Glutamatergic neuron (in vitro differentiated cells): Measurements from ENCODE around the gene ALDH9A1. TPM values are rescaled to one million over a fixed set of nuclear protein-coding genes. Genes with fewer than 3 reads are reported as not detected.

Experiments used
- DNase-seq: peaks from one replicate; pipeline ENCODE4 v3.0.0; 2022
- H3K27ac Mint-ChIP-seq: one replicate; pipeline ENCODE4 v1.8.0; 2020; ENCODE audit warnings: mild to moderate bottlenecking, mixed read lengths, inconsistent platforms; ENCODE audit not compliant: unreplicated experiment
- H3K27me3 Mint-ChIP-seq: one replicate; pipeline ENCODE4 v1.8.0; 2020; ENCODE audit warnings: mild to moderate bottlenecking, moderate library complexity, mixed read lengths, inconsistent platforms; ENCODE audit not compliant: unreplicated experiment
- H3K36me3 Mint-ChIP-seq: one replicate; pipeline ENCODE4 v1.8.0; 2020; ENCODE audit warnings: mild to moderate bottlenecking, mixed read lengths, inconsistent platforms; ENCODE audit not compliant: unreplicated experiment
- H3K4me1 Mint-ChIP-seq: one replicate; pipeline ENCODE4 v1.8.0; 2020; ENCODE audit warnings: mild to moderate bottlenecking, low read depth, mixed read lengths, inconsistent platforms; ENCODE audit not compliant: unreplicated experiment
- H3K4me3 Mint-ChIP-seq: one replicate; pipeline ENCODE4 v1.8.0; 2020; ENCODE audit warnings: mild to moderate bottlenecking, mixed read lengths, inconsistent platforms; ENCODE audit not compliant: unreplicated experiment
- H3K9me3 Mint-ChIP-seq: one replicate; pipeline ENCODE4 v1.8.0; 2020; ENCODE audit warnings: mild to moderate bottlenecking, moderate library complexity, mixed read lengths, inconsistent platforms; ENCODE audit not compliant: unreplicated experiment
- CTCF ChIP-seq: fragments of 200-600 bp; sonication (generic); IDR thresholded peaks from one replicate; pipeline ENCODE4 v1.5.0; 2021; ENCODE audit not compliant: partially characterized antibody, unreplicated experiment
- total RNA-seq: library from RNA; stranded (reverse); fragmentation: NEBNext Ultra II Directional; extraction: Animal tissue kit (Norgen Biotek cat#: 25700); gene quantifications from one replicate; pipeline ENCODE4 v1.2.1, GENCODE V29; 2021; ENCODE audit not compliant: unreplicated experiment

ALDH9A1 gene
- total RNA-seq, 1 donor from 2014 or later, result 19.8 TPM

- Mint-ChIP-seq H3K36me3 (peaks cover 11% of the 10 kb centered on the region), H3K9me3 (peaks cover 2% of the 10 kb centered on the region), H3K4me1 (no peaks in the 10 kb centered on the region), H3K27me3 (no peaks in the 10 kb centered on the region), H3K27ac (no peak overlapping the region), H3K4me3 (no peak overlapping the region)
- TF ChIP-seq CTCF, result no peak
- no peak for DNase-seq
Measured at GRCh38 chr1:165679282-165680036, 18.9 kb downstream of the ALDH9A1 start.

- no peaks in the 10 kb centered on the region for H3K27me3 Mint-ChIP-seq
- H3K4me3 Mint-ChIP-seq, result no peak overlapping the region
- H3K4me1 Mint-ChIP-seq, result no peaks in the 10 kb centered on the region
Measured at GRCh38 chr1:165678509-165678908, 19.9 kb downstream of the ALDH9A1 start.

DNA sequence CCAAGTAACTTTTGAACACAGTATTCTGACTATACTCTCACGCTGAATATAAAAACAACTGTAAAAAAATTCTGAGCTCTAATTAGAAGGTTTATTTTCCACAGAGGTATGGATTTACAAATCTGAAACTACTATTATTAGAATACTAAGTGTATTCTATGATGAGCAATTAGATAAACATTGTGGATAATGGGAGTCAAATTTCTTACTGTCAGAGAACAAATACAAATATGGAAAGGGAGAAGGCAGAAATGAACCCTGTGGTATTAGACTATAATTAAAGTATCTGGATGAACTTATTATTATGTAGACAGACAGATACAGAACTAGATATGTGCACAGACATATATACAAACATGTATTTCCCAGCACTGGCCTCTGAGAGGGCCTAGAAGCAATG is 22.6 kb downstream of the ALDH9A1 start:
- peaks cover 11% of the 10 kb centered on the region for H3K36me3 Mint-ChIP-seq
- TF ChIP-seq CTCF, result no peak
- peaks cover under 1% of the 10 kb centered on the region for H3K27me3 Mint-ChIP-seq
- H3K27ac Mint-ChIP-seq, result no peak overlapping the region
- H3K4me1 Mint-ChIP-seq, result no peaks in the 10 kb centered on the region
- no peak overlapping the region for H3K4me3 Mint-ChIP-seq
- peaks cover 2% of the 10 kb centered on the region for H3K9me3 Mint-ChIP-seq
- no peak for DNase-seq

More at GRCh38 chr1:165678509-165678908, 19.9 kb downstream of the ALDH9A1 start:
- H3K36me3 Mint-ChIP-seq, result peaks cover 11% of the 10 kb centered on the region
- no peak overlapping the region for H3K27ac Mint-ChIP-seq
- TF ChIP-seq CTCF, result no peak
- peaks cover 2% of the 10 kb centered on the region for H3K9me3 Mint-ChIP-seq
- no peak for DNase-seq

DNA sequence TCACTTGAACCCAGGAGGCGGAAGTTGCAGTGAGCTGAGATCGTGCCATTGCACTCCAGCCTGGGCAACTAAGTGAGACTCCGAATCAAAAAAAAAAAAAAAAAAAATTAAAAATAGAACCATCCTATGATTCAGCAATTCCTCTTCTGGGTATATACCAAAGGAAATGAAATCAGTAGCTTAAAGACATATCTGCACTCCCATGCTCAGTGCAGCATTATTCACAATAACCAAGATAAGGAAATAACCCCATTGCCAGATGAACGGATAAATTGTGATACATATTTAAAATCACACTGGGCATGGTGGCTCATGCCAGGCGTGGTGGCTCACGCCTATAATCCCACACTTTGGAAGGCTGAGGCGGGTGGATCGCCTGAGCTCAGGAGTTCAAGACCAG is 23.8 kb downstream of the ALDH9A1 start:
- Mint-ChIP-seq H3K4me3 (no peak overlapping the region), H3K27ac (no peak overlapping the region), H3K9me3 (no peaks in the 10 kb centered on the region), H3K4me1 (no peaks in the 10 kb centered on the region), H3K36me3 (peaks cover 11% of the 10 kb centered on the region), H3K27me3 (peaks cover 2% of the 10 kb centered on the region)
- DNase-seq, result no peak
- no peak for TF ChIP-seq CTCF

GRCh38 chr1:165671526-165671925 is 26.8 kb downstream of the ALDH9A1 start:
- H3K4me3 Mint-ChIP-seq, result no peak overlapping the region
- H3K4me1 Mint-ChIP-seq, result no peaks in the 10 kb centered on the region
- H3K27me3 Mint-ChIP-seq, result peaks cover 2% of the 10 kb centered on the region
- H3K9me3 Mint-ChIP-seq, result no peaks in the 10 kb centered on the region
- DNase-seq, result no peak
- TF ChIP-seq CTCF, result no peak
- no peak overlapping the region for H3K27ac Mint-ChIP-seq
- H3K36me3 Mint-ChIP-seq, result peaks cover 7% of the 10 kb centered on the region
